GM12865 (cell line): ENCODE data around the gene KIF22.
"Not testable (repeated sequence)": the region's sequence is repeated elsewhere in the genome, so short reads cannot be mapped to it uniquely, and the experiment has no call there.

Source experiments
- DNase-seq: peaks from one replicate; pipeline ENCODE4 v3.0.0; 2010; ENCODE audit warnings: low read depth
- H3K4me3 ChIP-seq: 2 replicates; pipeline ENCODE4 v1.5.1; 2011; ENCODE audit warnings: mild to moderate bottlenecking, low read depth, low read length, control low read depth
- TF ChIP-seq, protein P1 (sequence below): IDR thresholded peaks from 2 replicates; pipeline ENCODE4 v1.5.1; 2011; ENCODE audit warnings: low read length, control low read depth, low read depth, inconsistent platforms; ENCODE audit not compliant: insufficient read depth; ENCODE audit errors: missing control alignments

KIF22 gene

DNA sequence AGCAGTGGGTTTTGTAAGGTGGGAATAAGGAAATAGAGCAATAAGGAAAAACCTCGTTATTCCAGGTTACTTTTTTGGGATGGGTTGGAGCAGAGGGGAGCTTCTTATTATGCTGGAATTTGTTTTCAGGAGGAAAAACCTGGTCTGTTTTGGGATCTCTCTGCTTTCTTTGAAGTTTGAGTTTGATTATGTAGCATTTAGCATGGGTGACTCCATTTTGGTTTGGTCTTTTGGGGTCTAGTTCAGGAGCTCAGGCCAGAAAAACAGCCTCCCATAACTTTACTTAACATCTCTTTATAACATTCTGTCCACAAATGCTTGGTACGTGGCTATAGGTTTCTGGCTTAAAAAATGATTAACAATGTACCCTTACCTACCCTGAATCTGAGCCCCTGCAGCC, 21.0 kb upstream of the KIF22 start:
- DNase-seq: no peak
- TF ChIP-seq, protein P1, sequence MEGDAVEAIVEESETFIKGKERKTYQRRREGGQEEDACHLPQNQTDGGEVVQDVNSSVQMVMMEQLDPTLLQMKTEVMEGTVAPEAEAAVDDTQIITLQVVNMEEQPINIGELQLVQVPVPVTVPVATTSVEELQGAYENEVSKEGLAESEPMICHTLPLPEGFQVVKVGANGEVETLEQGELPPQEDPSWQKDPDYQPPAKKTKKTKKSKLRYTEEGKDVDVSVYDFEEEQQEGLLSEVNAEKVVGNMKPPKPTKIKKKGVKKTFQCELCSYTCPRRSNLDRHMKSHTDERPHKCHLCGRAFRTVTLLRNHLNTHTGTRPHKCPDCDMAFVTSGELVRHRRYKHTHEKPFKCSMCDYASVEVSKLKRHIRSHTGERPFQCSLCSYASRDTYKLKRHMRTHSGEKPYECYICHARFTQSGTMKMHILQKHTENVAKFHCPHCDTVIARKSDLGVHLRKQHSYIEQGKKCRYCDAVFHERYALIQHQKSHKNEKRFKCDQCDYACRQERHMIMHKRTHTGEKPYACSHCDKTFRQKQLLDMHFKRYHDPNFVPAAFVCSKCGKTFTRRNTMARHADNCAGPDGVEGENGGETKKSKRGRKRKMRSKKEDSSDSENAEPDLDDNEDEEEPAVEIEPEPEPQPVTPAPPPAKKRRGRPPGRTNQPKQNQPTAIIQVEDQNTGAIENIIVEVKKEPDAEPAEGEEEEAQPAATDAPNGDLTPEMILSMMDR: no peak
- no peak overlapping the region for H3K4me3 ChIP-seq

DNA sequence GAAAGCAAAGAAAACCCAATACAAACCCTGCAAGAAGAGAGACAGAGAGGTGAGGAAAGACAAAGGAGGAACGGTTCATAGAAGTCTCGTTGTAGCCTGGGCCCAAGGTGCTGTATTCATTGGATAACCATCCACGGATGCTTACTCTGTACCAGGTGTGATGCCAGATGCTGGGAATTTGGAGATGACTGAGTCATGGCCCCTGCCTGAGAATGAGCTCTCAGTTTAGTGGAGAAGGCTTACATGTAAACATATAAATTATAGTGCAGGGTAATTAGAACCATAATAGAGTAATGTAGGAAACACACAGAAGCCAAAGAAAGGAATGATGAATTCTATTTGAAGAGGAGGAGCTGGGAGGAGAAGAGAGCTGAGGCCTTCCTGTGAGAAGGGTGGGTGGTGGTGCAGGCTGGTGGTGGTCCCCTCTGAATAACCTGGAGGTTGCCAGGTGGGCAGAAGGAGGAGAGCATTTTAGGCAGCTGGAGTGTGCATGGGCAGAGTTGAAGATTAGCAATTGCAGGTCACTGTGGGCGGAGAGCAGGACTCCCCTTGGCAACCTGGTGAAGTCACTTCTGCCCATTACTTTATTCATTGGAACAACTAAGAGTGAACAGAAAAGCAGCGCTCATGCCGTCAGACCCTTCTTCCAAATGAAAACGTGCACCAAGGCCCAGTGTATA, 20.2 kb upstream of the KIF22 start:
- TF ChIP-seq, protein P1: no peak
- no peak overlapping the region for H3K4me3 ChIP-seq
- no peak for DNase-seq

DNA sequence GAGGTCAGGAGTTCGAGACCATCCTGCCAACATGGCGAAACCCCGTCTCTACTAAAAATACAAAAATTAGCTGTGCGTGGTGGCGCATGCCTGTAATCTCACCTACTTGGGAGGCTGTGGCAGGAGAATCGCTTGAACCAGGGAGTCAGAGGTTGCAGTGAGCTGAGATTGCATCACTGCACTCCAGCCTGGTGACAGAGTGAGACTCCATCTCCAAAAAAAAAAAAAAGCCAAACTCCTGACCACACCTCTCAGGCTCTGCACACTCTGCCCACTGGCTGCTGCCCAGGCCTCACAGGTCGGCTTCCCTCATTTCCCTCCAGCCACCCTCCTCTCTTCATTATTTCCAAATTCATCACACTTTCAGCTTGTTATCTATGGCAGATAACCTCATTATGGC, 18.2 kb upstream of the KIF22 start:
- not testable (repeated sequence) for DNase-seq, H3K4me3 ChIP-seq

DNA sequence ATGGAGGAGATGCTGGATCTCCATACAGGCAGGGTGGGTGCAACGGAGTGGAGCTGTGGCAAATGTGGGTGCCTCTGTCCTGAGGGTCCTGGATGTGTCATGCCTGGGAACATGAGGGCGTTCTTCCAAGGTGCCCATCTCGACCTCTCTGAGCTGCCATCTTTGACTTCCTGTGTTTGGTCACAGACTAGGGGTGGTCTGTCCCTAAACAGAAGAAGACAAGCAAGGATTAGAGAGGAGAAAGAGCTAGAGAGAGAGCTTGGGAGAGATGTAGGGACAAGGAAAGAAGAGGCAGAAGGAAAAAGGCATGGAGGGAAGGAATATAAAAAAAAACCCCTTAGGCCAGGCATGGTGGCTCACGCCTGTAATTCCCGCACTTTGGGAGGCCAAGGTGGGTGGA, 15.8 kb upstream of the KIF22 start:
- TF ChIP-seq, protein P1: no peak
- H3K4me3 ChIP-seq: no peak overlapping the region

DNA sequence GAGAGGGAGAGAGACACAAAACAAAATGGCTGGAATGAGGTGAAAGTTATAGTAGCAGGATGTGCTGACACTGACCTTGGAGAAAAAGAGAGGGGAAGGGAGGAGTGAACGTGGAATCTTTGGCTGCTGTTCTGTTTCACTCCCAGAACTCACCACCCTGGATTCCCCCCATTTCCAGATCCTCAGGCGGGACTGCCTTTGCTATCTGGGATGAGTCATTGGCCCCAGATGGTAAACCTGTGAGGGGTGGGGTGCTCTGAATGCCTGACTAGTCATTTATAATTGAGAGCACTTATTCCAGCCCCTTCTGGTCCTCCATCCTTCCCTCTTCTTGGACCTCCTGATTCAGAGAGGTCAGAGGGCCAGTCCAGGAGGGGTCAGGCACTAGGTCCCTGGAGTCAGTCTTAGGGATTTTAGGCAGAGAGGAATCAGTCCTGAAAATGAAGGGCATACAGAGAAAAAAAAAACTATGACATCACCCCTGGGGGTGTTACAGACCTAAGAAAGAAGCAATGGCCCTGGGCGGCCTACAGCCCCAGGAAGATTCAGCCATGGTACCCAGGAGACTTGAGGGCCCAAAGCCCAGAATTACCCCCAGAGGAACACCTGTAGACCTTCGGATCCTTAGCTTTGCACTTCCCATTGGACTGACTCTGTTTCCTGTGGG, 14.7 kb upstream of the KIF22 start:
- H3K4me3 ChIP-seq: no peak overlapping the region
- DNase-seq: no peak
- TF ChIP-seq, protein P1: no peak

More for the DNA sequence above, 15.8 kb upstream of the KIF22 start:
- no peak for DNase-seq

DNA sequence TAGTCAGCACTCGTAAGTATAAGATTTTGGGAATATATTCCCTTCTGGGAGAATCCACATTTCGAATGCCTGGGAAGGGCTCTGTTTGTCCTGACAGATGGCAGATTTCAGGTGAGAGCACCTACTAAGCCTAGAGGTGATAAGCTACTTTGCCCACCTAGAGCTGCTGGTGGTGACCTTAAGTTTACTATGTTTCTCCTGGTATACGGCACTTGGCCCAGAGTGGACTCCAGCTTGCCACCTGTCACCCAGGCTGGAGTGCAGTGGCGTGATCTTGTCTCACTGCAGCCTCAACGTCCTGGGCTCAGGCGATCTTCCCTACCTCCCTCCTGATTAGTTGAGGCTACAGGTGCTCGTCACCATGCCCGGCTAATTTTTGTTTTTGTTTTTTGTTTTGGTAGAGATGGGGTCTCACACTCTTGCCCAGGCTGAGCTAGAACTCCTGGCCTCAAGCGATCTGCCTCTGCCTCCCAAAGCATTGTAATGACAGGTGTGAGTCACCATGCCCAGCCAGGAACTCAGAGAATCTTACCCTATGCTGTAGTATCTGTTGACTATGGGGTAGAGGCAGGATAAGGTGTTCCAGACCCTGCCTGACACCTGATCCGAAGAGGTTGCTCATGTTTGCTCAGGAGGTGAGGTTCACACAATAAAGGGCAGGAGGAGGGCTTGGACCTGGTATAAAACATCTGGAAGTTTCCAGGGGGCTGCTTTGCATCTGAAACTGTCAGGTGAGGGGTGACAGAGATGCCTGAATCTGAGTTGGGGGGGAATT, 12.8 kb upstream of the KIF22 start, which contains the start of gene ZG16:
Gene ZG16, plus strand, starts transcription at position 681 of the 775 bp plus-strand sequence. CDS start 1,011 bp downstream, outside the sequence.
- no peak within 1 kb of the TSS for H3K4me3 ChIP-seq
- TF ChIP-seq, protein P1: no peak
- no peak for DNase-seq

DNA sequence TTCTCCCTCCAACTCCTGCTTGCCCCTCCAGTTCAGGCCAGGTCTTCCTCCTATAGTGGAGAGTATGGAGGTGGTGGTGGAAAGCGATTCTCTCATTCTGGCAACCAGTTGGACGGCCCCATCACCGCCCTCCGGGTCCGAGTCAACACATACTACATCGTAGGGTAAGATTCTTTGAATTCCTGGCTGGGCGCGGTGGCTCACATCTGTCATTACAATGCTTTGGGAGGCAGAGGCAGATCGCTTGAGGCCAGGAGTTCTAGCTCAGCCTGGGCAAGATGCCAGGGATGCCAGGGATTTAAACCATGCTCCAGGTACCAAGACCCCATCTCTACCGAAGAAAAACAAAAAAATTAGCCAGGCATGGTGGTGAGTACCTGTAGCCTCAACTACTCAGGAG, 11.1 kb upstream of the KIF22 start:
- no peak overlapping the region for H3K4me3 ChIP-seq
- TF ChIP-seq, protein P1: no peak
- no peak for DNase-seq

DNA sequence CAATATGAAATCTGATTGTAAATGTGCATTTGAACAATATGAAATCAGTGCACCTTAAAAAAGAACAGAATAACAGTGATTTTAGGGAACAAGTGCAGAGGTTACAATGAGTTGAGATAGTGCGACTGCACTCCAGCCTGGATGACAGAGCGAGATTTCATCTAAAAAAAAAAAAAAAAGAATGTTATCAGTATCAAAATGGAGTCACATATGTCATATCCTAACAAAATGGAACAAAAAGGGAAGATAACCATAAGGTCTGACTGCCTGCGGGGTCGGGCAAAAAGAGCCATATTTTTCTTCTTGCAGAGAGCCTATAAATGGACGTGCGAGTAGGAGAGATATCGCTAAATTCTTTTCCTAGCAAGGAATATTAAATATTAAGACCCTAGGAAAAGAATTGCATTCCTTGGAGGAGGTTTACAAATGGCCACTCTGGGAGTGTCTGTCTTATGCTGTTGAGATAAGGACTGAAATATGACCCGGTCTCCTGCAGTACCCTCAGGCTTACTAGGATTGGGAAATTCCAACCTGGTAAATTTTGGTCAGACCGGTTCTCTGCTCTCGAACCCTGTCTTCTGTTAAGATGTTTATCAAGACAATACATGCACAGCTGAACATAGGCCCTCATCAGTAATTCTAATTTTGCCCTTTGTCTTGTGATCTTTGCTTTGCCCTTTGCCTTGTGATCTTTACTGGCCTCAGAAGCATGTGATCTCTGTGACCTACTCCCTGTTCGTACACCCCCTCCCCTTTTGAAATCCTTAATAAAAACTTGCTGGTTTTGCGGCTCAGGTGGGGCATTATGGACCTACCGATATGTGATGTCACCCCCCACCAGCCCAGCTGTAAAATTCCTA, 7.2 kb upstream of the KIF22 start:
- not testable (repeated sequence) for DNase-seq, H3K4me3 ChIP-seq
